GM10266 (cell line): ENCODE data around the gene TCF3.

ENCODE experiments used
- DNase-seq: peaks from one replicate; pipeline ENCODE4 v3.0.0; 2012; ENCODE audit errors: extremely low spot score
- TF ChIP-seq, protein P1 (sequence below): IDR thresholded peaks from 2 replicates; pipeline ENCODE4 v1.5.1; 2012; ENCODE audit warnings: mild to moderate bottlenecking, low read depth; ENCODE audit not compliant: control insufficient read depth, insufficient read depth; ENCODE audit errors: missing control alignments

Gene TCF3

DNA sequence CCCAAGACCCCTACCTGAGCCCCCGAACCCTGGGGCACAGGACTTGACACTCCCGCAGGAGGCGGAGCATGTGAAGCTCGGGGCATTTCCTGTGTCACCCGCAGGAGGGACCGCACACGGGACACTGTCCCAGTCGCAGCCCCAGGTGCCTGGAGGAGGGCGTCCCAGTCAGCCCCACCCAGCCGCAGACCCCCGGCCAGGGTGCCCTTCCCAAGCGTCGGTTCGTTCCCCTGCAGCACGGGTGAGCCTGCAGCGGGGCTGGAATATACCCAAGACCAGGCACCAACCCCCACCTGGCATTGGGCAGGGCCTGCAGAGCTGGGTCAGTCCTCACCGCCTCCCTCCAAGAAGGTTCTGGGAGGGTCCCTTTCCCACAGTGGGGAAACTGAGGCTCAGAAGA lies 21.6 kb downstream of the TCF3 start:
- TF ChIP-seq, protein P1, sequence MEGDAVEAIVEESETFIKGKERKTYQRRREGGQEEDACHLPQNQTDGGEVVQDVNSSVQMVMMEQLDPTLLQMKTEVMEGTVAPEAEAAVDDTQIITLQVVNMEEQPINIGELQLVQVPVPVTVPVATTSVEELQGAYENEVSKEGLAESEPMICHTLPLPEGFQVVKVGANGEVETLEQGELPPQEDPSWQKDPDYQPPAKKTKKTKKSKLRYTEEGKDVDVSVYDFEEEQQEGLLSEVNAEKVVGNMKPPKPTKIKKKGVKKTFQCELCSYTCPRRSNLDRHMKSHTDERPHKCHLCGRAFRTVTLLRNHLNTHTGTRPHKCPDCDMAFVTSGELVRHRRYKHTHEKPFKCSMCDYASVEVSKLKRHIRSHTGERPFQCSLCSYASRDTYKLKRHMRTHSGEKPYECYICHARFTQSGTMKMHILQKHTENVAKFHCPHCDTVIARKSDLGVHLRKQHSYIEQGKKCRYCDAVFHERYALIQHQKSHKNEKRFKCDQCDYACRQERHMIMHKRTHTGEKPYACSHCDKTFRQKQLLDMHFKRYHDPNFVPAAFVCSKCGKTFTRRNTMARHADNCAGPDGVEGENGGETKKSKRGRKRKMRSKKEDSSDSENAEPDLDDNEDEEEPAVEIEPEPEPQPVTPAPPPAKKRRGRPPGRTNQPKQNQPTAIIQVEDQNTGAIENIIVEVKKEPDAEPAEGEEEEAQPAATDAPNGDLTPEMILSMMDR = no peak
- DNase-seq = no peak

DNA sequence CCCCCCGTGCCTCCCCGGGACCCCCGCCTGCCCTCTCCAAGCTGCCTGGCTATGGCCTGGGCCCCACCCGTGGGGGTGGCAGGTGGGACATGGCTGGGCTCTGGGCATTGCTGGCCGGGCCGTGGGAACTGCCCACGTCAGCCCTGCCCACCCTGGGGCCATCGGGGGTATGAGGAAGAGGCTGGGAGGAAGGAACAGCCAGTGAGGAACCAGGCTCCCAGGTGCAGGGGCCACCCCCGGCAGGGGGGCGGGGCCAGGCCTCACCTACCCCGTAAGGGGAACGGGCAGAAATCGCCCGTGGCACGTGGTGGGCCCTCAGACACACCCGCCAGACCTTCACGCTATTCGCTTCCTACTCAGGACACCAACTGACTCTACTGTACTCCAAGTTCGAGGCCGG lies 22.4 kb downstream of the TCF3 start:
- no peak for DNase-seq
- TF ChIP-seq, protein P1 = no peak

DNA sequence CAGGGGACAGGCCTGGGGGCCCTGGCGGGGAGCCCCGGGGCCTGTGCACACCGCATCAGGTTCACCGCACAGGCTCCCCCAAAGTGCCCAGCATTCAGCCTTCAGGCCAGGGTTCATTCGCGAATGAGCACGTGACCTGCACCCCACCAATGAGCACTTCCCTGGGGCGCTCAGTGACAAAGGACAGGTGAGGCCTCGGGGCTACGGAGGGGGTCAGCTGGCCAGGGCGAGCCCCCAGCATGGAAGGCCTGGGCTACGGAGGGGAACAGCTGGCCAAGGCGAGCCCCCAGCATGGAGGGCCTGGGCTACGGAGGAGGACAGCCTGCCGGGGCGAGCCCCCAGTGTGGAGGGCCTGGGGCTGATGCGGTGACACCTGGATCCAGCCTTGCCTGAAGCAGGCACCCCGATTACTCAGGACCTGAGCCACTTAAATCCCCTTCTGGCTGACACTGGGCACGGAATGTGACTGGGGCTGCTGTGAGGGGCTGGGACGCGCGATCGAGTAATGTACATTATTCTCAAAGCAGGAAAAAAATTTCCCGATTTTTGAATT lies 23.1 kb downstream of the TCF3 start:
- DNase-seq = no peak
- TF ChIP-seq, protein P1 = no peak

DNA sequence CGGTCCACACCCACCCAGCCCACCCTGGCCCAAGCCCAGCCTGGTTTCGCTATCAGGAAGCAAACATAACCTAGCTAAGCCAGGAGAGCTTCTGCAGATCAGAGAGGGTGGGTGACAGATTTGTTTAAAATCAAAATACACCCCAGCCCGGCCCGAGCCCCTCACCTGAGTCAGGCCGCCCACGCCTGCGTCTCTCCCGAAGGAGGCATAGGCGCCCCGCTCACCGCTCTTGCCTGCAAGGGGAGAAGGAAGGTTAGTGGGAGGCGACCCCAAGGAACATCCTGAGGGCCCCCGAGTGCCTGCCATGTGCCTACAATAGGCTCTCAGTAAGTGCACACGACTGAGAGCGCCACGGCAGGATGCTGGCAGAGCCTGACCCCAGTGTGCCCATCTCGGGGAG lies 25.2 kb downstream of the TCF3 start:
- TF ChIP-seq, protein P1 = no peak
- no peak for DNase-seq

DNA sequence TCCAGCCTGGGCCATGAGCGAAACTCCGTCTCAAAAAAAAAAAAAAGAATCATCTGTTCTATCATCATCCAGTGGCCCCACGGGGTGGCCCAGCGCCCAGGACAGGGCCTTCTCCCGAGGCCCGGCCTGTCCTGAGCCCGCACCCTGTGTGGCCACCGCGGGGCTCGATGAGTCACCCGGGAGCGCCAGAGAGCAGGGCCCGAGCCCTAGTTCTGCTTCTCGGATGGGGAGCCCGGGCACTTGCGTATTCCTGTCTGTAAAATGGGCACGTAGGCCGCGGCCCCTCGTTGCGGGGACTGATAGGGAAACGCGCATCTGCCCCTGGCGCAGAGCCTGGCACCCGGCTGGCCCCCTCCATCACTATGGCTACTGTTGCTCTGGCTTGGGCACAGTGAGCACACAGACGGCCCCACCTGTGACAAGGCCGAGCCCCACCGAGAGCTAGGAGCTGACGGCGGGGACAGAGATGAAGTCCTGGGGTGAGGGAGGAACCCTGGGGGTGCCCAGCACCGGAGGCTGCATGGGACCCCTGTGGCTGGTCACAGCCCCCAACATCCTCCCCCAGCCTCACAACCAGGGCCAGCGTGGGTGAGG lies 25.9 kb downstream of the TCF3 start:
- TF ChIP-seq, protein P1 = no peak
- DNase-seq = no peak

DNA sequence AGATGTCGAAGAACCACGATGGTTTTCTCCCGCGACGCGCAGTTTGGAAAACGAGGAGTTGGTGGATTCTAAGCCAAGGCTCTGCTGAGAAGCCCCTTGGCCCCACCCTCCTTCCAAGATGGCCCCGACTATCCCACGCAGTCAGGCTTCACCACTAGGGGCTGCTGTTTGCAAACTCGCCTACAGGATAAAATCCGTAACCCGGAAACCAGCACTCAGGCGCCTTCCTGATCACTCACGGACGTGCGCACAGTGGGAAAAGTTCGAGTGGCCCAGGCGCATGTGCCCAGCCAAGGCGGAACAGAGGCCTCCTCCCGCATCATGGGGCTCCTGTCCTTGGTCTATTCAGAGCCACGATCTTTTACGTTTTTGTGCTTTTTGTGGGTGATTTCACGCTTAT lies 28.0 kb downstream of the TCF3 start:
- DNase-seq = peak; percentile 71
- TF ChIP-seq, protein P1 = peak; percentile 54

DNA sequence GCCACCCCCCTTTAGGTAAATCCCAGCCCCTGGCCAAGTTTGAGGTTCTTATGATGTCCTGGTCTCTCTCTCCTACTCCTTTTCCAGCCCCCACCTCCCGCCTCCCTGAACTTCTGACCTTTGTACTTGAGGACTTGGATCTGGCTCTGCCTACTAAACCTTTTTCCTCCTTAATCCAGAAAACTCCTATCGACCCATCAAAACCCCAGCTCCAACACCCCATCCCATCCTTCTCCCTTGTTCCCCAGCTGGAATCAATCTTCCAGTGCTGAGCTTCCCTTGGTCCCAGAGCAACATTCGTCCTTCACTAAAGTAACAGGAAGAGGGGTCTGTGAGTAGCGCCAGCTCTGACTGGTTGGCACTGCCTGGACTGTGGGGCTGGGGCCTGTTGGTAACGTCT lies 29.9 kb downstream of the TCF3 start:
- DNase-seq = no peak

More for the DNA sequence above, 29.9 kb downstream of the TCF3 start:
- TF ChIP-seq, protein P1 = no peak
